CD1c-positive myeloid dendritic cell (primary cell): Measurements from ENCODE around the gene BTBD8.
"Not testable (repeated sequence)": the region's sequence is repeated elsewhere in the genome, so short reads cannot be mapped to it uniquely, and the experiment has no call there.

ENCODE experiments used
- DNase-seq: peaks from one replicate; pipeline ENCODE4 v3.0.0-alpha.2; 2016; ENCODE audit errors: extremely low spot score

The BTBD8 gene

DNA sequence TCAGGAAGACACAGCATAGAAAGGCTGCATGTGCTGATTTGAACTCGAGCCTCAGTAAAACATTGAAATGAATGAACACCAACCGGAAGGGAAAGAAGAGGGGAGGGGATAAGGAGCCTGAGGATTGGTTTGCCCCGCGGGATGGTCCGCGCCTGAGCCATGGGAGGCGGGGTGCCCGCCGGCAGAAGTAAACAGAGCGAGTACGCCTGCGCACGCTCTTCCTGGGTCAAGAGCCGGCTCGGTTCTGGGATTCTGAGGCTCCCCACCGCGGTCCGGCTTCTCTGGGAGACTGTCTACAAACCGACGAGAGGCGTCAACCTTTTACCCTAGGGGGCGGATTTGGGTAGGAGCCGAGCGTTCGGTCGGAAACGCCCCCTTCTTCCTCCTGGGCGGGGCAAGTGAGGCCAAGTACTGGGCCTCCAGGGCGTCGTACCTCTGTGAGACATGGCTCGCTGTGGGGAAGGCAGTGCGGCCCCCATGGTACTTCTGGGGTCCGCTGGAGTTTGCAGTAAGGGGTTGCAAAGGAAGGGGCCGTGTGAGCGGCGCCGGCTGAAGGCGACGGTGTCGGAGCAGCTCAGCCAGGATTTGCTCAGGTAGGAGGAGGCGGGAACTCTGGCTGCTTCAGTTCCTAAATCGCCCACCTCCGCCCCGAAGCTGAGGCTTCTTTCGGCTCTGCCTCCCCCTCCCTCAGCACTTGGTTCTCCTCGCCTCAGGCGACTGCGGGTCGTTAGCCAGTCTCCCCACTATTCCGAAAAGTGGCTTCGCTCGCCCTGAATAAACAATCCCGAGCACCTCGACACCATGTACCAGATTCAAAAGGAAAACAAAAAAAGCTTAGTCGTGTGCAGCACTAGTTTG is at the start of gene BTBD8:
TSS of gene BTBD8 (plus strand) at position 218 of the 858 bp plus-strand sequence. CDS start at position 445, 227 bp downstream.
- peak; percentile 81 for DNase-seq

DNA sequence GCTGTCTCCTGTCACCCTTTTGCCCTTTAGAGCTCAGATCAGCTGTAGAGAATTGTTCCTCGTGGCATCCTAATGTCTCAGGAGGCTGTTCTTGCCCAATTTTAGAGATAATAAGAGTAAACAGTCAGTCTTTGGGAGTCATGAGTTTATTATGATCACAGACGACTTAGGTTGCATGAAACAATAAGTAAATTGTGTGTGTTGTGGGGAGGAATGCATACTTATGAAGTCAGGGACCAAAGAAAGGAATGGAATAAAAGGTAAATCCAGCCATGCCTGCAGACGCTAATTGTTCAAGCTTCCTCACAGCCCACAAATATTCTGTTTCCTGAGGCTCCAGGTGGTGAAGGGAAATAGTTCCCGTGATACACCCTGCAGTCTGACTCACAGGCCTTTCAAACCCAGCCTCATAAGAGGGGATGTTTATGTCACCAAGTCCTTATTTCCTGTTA is 49.5 kb upstream of the BTBD8 start:
- DNase-seq = no peak

DNA sequence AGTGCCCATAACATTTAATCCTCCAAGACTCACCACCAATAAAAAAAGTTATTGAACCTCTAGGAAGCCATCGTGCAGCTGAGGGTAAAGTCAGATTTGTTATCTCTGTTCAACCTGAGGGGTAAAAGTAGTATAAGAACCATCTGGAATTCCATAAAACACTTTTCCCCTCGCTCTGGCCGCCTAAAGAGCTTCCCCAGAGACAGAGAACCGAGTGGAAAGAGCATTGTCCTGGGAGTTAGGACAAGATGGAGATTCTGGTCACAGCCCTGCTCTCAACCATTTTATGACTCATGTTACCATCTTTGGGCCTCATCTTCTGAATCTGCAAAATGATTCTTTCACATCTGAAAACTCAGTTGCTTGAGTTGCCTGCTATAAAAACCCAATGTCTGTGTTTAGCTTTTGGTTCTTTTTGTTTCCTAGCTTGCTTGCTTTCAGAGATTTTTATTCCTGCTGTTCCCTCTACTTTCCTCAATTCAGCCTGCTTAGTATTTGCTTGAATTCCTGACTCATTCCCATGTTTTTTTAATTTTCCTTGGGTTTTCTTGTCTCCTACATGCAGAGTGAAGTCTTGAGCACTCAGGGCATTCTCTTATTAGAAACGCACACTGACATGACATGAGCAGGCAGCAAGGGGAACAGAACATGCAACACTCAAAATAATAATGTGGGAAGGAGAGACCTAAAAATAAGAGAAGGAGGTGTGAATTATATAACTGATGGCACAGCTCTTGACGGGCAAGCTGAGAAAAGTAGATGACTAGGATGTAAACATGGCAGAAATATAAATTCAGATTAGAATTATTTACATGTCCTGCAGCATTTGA is 48.6 kb upstream of the BTBD8 start:
- DNase-seq = no peak

DNA sequence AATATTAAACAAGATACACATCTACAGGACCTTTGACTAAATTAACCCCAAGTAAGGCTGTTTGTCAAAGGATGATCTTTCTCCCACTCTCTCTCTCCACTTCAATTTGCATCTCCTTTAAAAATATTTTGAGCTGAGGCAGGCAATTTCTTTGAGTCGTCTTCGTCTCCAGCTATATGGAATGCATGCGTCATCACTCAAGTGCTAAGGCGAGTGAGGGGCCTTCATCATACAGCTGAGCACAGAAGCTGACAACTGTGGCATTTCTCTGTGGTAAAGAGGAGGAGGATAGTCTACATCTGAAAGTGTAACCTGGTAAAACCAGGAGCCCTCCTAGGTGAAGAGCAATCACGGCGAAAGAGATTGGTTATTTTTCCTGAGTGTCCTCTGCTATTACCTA is 42.7 kb upstream of the BTBD8 start:
- no peak for DNase-seq

DNA sequence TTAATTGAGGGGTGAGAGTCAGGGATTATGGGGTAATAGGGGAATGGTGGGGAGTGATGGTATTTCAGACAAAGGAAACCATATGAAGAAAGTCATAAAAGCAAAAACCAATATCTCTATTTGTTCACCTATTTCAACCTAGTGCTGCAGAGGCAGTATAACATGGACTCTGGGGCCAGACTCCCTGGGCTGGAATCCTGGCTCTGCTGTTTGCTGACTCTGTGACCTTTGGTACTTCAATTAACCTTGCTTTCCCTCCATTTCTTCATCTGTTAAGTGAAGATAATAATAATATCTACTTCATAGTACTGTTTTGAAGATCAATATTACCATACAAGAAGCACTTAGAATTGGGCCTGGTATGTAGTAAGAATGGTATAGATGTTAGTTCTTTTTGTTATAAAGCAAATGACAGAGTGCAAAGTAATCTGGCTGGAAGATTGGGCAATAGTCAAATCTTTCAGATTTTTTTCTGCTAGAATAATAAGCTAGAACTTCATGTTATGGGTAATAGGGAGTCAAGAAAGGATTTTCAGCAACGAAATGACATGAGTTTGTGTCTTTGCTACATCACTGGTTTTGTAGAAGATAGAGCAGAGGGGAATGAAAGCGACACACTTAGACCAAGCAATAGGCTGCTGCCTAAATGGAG is 41.3 kb upstream of the BTBD8 start:
- no peak for DNase-seq

DNA sequence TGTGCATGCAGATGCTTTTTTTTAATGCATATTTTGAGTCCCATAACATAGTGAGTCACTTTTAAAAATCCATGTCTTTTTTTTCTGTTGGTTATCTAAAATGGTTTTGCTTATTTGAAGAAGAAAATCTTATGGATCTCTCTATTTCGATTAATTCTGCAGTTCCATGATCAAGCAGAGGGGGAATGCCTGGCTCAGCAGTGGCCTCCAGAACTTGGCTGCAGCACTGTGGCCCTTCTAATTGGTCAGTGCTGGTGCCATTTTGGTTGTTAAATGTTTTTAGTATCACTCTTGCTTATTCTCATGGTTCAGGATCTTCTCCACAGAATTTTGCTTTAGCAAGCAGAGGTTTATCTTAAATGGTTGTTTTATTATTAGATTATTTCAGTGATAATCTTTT is 39.2 kb upstream of the BTBD8 start:
- no peak for DNase-seq

DNA sequence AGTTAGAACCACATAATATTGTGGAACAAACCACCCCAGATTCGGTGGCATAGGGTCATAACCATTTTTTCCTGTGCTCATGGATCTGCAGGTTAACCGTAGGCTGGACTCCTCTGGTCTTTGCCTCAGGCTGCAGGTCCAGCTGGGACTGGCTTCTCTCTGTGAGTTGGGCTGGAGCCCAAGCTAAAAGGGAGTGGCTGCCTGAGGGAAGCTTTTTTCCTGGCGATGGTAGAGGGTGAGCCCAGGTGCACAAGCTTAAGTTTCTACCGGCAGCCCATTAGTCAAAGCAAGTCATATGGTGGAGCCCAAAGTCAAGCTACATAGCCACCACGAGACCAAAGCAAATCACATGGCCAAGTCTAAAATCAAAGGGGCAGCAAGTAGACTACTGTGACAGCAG is 36.5 kb upstream of the BTBD8 start:
- DNase-seq = no peak

DNA sequence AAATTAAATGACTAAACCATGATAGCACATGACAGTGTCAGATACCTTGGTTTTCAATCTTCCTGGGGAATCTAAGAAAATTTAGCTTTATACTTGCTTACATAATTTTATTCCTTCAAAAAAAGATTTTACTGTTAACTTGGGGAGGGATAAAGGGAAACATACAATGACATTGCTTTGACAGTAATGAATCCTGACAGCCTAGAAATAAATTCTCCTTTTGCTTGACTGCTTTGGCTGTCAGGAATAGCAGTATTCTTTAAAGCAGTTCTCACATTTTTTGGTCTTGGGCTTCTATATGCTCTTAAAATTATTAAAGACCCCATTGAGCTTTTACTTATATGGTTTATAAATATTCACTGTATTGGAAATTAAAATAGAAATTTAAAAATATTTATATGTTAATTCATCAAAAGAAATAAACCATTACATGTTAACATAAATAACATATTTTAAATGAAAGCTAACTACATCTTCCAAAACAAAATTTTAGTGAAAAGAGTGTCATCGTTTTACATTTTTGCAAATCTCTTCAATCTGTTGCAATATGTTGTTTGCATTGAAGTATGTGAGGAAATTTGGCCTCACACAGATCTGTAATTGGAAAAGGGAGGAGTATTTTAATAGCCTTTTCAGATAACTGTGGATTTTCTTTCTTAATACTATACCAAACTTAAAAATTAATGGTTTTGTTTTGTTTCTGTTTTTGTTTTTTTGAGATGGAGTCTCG is 34.2 kb upstream of the BTBD8 start:
- DNase-seq = no peak

DNA sequence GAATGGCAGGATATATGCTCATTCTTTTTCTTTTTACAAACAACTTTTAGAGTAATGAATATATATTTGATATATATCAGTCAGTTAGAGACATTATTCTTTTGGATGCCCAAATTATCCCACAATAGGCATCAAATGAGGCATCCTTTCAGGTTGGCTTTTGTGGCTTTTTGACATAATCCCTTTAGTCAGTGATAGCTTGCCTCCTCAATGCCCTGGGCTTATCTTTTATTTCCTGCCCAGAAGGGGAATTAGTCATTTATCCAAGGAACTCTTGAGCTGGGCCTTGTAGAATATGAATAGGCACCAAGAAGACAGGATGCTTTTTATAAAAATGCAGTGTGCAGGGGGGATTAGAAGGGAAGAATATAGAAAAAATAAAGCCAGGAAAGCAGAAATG is 28.2 kb upstream of the BTBD8 start:
- DNase-seq = no peak

DNA sequence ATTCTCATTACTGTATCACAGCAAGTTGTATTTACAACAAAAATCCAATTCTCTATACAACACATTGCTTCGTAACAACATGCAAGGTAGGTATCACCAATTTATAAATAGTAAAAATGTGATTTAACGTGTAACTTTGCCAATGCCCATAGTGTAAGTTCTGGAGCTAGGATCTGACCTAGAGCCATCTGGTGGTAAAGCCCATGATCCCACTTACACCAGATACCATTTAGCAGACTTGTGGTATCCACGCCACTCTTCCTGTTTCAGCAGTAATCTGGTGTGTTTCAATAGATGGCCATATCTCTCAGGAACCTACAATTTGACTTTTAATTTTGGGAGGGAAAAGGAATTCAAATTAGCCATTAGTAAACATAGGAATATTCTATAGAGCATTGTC is 15.1 kb upstream of the BTBD8 start:
- DNase-seq = no peak

DNA sequence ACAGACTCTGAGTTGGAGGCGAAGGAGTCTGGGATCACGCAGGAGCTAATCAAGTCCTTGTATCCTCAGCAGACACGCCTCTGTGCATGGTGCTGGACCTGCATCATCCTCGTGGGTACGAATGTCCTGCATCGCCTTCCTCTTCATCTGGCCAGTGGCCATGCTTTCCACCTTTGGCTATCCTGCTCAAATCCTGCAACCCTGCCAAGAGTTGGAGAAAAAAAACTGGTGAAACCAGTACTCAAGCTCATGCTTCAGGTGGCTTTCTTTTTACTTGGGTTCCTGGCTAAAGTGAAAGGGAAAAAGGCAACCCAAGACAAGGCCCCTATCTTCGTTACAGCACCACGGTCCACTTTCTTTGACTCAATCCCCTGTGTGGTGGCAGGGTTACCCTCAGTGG is 13.8 kb upstream of the BTBD8 start:
- DNase-seq = no peak

DNA sequence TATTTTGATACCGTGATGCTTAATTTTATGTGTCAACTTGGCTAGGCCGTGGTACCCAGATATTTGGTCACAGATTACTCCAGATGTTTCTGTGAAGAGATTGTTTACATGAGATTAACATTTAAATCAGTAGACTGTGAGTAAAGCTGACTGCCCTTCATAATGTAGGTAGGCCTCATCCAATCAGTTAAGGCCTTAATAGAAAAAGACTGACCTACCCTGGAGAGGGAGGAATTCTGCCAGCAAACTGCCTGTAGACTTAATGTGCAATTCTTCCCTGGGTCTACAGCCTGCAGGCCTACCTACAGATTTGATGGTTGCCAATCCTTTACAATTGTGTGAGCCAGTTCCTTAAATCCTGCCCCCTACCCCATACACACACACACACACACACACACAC is 9.3 kb upstream of the BTBD8 start:
- DNase-seq = no peak

DNA sequence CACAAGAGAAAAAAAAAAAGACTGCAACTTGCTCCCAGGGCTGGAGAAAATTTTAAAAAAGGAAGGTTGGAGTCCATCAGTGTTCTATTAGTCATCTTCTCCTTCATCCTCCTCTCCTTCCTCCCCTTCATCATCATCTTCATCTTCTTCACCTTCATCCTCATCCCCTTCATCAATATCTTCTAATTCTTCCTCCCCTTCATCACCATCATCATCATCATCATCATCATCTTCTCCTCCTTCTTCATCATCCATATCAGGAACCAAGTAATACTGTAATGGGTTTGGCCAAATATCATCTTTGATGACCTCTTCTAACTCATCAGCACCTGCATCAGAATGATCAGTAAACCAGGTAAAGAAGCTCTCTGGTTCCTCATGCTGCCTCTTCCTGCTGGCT is 5.7 kb upstream of the BTBD8 start:
- not testable (repeated sequence) for DNase-seq

DNA sequence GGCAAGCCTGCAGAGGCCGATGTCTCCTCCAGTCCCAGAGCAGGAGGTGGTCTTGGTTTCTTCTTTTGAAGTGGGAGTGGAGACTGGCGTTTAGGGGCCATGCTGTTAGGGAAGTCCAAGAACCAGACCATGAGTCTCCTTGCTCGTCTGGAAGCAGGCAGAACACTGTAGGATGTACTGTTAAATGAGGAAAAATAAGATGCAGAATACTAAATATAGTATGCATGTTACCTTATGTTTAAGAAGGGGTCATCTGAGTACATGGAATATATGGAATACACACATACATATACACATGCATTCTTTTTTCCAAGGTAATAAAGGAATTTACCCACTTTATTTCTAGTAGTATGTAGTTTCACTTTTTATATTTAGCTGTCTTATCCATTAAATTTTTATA is 4.8 kb upstream of the BTBD8 start, which contains the start of gene SETSIP:
TSS of gene SETSIP (minus strand) at position 101 of the 400 bp plus-strand sequence. CDS start at position 101, 0 bp downstream.
- DNase-seq = no peak

DNA sequence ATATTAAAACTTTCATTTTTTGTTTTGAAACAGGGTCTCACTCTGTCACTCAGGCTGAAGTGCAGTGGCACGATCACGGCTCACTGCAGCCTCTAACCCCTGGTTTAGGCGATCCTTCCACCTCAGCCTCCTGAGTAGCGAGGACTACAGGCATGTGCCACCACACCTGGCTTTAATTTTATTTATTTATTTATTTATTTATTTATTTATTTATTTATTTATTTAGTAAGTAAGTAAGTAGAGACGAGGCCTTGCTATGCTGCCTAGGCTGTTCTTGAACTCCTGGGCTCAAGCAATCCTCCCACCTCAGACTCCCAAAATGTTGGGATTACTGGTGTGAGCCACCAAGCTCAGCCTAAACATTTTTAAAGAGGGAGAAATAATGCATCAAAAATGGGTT is 3.8 kb upstream of the BTBD8 start:
- DNase-seq = no peak

DNA sequence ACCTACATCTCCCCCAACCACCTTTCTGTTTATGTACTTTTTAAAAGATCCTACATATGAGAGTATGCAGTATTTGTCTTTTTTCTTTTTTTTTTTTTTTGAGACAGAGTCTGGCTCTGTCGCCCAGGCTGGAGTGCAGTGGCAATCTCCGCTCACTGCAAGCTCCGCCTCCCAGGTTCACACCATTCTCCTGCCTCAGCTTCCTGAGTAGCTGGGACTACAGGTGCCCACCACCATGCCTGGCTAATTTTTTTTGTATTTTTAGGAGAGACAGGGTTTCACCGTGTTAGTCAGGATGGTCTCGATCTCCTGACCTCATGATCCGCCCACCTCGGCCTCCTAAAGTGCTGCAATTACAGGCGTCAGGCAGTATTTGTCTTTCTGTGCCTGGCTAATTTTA is 2.1 kb upstream of the BTBD8 start:
- not testable (repeated sequence) for DNase-seq

DNA sequence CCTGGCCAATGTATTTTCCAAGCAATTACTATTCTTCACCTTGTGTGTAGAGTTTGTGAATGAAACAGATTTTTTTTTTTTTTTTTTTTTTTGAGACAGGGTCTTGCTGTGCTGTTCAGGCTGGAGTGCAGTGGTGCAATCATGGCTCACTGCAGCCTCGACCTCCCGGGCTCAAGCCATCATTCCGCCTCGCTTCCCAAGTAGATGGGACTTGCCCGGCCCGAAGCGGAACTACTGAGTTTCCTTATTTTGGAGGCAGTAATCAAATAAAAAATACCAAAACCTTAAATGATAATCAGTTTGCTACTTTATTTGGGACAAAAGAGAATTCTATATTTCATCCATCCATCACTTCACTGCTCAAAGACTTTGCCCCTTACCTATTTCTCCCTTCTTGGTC is 704 bp upstream of the BTBD8 start:
- DNase-seq = no peak

DNA sequence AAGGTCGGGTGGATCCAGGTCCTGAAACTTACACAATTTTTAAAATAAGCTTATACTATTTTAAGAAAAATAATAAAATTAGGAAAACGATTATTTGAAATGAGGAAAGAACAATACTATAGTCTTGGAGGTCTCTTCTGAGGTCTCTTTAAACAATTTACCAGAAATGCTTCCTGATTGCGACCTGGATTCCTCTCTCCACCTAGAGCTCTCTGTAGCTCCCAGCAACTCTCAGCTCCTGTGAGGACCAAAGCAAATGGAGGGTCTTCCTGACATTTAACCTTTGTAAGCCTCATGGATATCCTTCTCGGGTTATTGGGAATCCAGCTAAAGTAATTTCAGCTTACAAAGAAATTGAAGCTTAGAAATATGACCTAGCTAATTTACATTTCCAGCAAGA is 886 bp downstream of the BTBD8 start:
- DNase-seq = no peak

DNA sequence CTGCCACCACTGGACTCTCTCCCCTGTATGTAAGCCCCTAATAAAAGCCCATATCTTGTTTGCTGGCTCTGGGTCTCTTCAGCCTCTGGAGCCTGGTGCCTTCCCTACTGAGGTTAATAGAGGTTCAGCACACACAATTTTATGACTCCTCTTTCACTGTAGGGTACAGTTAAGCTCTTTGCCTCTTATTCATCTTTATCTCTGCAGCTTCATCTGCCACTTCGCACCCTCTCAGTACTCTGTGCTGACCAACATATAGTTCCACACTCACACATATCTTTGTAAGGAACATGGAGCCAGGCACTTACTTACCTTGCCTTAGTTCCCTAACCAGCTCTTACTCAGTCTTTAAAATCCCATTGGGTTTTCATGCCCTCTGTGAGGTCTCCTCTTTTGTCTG is 4.5 kb downstream of the BTBD8 start:
- DNase-seq = no peak

DNA sequence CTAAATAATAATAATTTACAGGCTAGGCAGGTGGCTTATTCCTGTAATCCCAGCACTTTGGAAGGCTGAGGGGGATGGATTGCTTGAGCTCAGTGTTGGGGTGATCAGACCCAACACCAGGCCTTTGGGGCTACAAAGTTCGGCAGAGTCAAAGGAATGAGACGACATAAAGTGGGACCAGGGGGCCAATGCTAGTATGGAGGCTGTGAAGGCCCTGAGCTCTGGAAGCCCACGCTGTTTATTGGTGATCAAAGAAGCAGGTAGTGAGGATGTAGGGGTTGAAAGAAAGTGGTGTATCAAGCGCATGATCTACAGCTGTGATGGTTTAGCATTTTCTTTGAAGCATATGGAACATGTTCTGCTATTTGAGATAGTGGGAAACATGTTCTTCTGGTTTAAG is 5.6 kb downstream of the BTBD8 start:
- no peak for DNase-seq

DNA sequence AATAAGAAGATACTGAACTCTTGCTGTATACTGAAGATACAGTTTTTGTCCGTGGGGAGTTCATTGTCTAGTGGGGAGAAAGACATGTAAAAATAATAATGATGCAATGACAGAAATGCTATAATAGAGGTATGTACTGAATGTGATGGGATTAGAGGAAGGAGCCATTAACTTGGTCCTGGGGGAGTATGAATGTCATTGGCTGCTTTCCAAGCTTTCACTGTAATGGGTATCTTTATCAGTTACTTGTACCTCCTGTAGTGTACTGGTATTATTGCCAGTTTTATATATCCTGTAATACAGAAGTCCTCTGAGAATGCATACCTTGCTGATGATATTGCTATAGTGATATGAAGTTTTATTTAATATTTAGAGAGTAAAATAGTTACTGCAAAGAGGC is 7.4 kb downstream of the BTBD8 start:
- DNase-seq = no peak

DNA sequence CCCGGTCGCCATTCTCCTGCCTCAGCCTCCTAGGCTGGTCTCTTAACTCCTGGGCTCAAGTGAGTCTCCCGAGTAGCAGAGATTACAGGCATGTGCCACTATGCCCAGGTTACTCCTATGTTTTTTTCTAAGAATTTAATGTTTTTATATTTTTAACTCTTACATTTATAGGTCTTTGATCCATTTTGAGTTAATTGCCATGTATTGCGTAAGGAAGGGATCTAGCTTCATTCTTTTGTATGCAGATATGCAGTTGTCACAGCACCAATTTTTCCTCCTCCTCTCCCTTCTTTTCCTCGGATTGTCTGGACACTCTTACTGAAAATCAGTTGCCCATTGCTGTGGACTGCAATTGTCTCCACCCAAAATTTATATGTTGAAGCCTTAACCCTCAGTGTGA is 11.5 kb downstream of the BTBD8 start:
- no peak for DNase-seq
